ENCODE data around the gene MRAP2. TPM values are rescaled to one million over a fixed set of nuclear protein-coding genes. Genes with fewer than 3 reads are reported as not detected.
"Not testable (repeated sequence)": the region's sequence is repeated elsewhere in the genome, so short reads cannot be mapped to it uniquely, and the experiment has no call there.

MRAP2 gene
- polyA plus RNA-seq, 12 donors = 8.5 to 40.7 (median 26.3) TPM; not detected in 1

DNA sequence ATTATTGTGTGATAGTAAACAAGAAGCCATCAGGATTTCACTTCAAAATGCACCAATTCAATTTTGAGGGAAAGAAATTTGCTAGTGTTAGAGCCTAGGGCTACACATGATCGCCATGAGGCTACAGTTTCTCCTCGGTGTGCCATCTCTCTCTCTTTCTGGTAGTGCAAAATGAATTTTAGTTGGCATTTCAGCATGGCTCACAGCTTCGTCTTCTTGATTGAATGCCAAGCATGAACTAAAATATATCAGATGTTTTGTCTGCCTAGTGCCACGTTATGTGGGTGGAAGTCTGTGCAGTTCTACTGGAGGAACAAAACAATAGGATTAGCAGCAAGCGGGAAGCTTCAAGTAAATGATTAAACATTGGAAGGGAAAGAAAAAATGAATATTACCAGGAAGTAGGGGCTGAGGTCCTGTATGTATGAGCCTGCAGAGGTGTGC is 6.8 kb upstream of the MRAP2 start:
- no peak for DNase-seq

DNA sequence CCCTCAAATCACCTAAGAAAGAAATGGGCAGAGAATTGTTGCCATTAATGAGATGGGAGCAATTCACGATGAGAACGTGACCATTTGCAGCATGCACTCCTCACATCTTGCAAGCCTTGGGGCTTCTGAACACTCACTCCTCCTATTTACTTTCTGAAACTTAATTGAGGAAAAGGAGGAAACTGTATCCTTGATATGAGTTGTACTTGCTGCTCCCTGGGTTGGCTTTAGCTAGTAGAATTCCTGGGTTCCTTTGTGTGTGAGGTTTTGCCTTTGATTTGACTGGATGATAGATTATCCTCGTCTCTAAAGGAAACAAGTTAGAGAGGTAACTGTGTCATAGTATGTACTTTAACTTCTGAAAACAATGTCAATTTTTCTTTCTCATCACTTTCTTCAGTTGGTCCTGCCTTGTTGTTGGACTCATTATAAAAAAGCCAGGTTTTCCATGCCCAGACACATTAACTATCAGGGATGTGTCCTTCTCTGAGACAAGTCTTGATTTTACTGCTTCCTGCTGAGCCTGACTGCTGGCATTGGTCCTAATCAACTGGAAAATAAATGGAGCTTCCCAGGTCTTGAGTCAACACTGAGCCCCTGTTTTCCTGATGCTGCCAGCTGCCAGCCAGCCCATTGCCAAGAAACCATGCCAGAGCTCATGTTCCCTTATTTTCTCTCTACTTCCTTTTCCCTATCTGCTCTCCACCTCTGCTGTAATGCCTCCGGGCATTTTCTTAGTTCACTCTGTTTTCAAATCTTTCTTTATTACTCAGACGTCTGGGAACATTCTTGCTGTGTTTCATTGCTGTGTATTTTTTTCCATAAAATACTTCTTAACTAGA is 6.0 kb upstream of the MRAP2 start:
- peak; percentile 40 for DNase-seq

DNA sequence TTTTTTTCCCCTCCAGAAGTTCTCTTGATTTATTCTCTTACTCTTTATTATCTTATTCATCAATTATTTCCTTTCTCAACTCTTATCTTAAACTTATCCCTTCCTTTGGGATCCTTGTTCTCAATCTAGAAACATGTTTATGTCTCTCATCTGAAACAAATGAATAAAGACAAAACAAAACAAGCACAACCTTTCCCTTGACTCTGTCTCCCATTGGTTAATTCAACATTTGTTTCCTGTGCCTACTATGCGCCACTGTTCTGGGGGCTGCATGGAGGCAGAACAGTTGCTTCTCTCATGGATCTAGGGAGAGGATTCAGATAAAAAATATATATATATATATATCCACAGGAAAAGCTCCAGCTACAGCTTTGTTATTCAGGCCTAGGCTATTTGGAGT is 5.2 kb upstream of the MRAP2 start:
- no peak for DNase-seq

DNA sequence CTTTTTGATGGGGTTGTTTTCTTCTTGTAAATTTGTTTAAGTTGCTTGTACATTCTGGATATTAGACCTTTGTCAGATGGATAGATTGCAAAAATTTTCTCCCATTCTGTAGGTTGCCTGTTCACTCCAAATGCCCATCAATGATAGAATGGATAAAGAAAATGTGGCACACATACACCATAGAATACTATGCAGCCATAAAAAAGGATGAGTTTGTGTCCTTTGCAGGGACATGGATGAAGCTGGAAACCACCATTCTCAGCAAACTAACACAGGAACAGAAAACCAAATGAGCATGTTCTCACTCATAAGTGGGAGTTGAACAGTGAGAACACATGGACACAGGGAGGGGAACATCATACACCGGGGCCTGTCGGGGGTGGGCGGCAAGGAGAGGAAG is 1.6 kb upstream of the MRAP2 start:
- DNase-seq = not testable (repeated sequence)

DNA sequence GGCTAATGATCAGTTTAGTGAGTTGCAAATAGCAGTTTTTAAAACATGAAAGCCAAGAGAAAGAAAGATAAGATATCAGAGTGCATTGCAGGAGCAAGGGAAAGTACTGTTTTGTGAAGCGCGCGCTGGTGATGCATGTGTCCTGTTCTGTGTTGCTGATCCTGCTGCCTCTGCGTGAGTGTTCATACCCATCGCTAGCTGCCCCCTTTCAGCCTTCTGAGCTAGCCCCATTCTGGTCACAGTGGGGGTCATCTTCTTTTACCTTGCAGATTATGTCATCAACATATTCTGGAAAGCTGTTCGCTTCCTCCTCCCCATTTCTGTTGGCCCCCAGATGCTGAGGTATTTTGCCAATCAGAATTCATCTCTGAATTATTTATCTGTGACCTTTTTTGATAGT is 1.9 kb downstream of the MRAP2 start:
- no peak for DNase-seq

DNA sequence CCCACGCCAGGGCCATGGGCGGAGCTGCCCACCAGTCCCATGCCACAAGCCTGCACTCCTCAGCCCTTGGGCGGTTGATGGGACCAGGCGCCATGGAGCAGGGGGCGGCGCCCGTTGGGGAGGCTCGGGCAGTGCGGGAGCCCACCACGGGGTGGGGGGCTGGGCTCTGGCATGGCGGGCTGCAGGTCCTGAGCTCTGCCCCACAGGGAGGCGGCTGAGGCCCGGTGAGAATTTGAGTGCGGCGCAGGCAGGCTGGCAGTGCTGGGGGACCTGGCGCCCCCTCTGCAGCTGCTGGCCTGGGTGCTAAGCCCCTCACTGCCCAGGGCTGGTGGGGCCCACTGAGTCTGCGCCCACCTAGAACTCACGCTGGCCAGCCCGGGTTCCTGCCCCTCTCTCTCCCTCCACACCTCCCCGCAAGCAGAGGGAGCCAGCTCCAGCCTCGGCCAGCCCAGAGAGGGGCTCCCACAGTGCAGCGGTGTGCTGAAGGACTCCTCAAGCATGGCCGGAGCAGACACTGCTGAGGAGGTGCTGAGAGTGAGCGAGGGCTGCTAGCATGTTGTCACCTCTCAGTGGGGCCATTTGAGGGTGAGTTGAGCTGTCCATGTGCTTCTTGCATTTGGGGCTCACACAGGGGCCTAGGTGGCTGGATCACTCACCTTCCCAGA is 4.0 kb downstream of the MRAP2 start:
- DNase-seq = no peak

DNA sequence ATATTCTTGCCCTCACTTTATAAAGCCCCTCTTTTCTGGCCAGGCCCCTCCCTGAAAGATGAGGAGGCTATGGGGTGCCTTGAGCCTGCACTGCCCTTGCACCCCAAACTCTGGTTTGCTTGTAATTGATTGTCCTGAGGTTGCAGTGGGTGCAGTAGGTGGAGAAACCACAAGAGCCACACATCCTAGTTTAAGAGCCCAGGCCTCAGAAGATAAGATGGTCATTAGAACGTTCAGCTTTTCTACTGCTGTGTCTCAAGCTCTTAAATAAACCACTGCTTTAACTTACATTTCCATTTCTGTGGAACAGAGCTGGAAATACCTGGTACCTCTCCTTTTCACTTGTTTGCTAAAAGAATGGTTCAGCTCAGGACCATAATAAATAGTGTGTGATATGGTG is 9.0 kb downstream of the MRAP2 start:
- DNase-seq = no peak

DNA sequence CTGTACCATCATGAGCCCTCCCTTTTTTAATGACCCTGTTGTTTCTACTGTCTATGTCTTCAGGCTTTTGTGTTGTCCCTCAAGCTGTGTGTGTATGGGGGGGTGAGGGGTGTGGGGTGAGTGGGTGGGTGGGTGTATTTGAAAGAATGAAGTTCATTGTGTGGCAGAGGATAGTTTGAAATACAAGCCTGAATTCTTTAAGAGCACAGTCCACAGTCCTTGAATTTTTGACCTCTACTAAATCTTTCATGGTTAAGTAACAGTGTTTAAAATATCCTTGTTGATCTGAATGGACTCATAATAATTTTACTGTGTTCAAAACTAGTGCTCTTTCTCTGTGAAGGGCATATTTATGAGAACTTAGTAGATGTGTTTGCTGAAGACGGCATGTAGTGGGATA is 10.0 kb downstream of the MRAP2 start:
- no peak for DNase-seq

DNA sequence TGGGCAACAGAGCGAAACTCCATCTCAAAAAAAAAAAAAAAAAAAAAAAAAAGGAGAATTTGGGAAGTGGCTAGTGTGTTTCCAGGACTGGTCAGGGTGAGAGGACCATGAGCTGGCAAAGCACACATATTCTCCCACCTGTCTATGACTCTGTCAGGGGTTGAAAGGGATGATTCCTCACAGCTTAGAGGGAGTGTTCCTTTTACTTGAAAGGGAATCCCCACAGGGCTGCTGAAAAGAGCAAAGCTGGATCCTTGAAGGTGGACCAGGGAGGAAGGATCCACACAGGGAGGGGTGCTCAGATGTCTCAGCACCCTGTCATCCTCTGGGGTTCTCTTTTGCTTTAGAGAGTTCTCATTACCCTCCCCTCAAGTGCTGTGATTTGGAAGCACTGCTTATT is 13.2 kb downstream of the MRAP2 start:
- no peak for DNase-seq

DNA sequence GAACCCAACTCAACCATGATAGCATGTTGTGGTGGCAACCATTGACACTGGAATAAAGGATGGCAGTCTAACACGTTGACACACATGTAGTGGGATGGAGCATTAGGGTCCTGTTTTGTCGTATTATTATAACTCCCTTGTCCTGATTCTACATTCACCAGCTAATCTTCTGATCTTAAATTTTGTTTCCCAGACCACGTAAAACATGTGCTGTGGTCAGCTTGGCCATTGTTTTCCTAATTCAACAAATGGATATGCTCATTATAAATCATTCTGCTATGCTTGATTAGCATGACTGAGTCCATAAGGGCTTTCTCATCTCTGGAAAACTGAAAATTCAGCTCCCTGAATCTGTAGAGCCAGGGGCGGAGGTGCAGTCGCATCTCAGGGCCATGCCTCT is 15.0 kb downstream of the MRAP2 start:
- no peak for DNase-seq

DNA sequence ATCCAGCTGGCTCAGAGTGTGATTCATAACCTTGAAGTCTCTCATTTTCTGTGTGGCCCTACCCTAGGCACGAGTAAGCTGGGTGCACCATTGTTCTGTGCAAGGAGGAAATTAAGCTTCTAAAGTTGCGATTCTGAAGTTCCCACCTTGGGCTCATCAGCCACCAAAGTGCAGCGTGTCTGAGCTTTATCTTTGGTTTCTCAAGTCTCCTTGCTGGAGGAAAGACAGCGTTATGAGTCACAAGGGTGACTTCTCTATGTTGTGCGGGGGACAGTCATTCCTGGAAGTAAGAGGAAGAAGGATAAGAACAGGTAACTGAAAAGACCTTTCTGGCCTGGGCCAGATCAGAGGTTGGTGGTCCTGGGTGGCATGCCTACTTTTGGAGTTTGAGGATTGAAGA is 16.8 kb downstream of the MRAP2 start:
- no peak for DNase-seq

DNA sequence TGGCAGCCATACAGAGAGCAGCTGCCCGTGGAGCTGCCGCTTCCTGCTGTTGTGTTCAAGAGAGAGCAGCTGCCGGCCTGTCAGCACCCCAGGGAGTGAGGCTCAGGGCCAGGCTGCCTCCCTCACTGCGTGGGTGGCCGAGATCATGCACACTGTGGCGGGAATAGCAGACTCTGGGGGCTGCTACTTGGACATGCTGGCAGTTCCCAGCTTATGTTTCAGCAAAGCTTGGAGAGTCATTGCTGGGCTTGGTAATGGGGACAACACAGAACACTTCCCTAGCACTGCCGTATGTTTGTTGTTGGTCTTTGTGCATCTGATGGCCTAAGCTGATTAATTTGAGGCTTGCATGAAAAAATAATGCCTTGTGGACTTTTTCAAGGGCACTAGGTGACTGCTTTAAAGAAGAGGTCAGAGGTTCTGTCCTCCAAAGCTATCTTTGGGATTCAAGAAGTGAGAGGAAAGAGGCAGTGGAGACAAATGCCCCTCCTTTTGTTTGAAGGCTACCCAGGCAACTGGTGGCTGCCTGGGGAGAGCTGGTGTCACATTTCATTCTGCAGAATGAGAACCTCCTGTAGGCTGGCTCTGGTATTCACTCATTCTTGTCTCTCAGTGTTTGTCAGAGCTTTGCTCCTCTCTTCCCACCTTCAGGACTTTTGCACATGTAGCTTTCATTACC is 18.8 kb downstream of the MRAP2 start:
- peak; percentile 69 for DNase-seq

DNA sequence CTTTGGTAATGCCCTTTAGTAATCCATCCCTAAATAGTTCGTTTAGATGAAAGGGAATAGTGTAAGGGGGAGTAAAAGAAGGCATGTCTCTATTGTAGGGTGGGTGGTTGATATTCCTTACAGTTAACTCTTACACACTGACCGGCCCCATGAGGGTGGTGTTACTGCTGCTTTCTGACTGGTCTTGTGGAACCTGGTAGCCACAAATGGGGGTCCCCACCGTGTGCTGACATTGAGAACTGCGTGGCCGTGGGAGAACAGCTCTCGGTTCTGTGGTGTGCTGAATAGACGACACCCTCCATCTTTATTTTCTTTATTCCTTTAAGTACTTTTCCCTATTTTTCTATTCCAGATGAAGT is 19.3 kb downstream of the MRAP2 start:
- DNase-seq = no peak

DNA sequence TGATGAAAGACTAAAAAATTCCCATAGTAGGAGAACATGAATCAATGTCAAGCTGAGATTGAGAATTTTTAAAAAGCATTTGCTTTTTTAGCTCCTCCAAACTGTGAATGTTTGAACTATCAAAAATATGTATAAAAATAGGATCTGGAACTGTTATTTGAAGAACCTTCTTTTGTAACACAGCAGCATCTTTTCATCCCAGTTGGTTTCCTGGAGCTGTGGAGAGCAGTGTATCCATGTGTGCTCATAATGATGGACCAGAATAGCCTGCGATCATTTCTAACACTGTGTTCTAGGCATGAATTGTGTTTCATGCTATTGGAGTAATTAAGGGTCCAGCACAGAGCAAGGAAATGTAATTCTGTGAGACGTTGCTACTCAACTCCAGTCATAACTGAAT is 22.1 kb downstream of the MRAP2 start:
- no peak for DNase-seq

DNA sequence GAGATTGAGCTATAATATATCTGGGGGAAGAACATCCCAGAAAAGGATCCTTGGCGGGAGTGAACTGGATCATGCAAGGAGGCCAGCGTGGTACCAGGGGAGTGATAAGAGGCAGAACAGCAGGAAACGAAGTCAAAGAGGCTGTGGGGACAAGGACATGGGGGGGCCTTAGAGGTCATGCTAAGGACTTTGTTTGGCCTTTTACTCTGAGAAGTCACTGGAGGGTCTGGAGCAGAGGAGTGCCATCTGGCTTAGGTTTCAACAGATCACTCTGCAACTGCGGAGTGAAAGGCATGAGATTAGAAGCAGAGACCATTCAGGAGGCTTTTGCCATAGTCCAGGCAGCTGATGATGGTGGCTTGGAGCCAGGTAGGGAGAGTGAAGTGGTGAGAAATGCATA is 24.3 kb downstream of the MRAP2 start:
- DNase-seq = no peak

DNA sequence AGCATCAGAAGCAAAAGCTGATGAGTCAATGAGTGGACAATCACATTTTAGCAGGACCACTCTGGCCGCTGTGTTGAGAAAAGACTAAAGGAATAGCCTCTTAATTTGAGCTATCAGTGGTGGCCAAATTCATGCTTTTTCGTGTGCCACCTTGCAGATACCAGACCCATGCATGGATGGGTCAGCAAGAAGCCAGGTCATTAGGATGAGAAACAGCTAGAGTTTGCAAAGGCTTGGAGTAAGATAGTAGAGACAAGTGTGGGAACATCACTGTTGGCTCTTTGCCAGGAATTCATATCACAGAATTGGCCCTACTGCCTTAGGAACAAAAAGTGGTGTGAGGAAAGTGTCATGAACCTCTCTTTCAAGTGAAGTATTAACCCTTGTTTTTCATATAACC is 25.5 kb downstream of the MRAP2 start:
- no peak for DNase-seq

DNA sequence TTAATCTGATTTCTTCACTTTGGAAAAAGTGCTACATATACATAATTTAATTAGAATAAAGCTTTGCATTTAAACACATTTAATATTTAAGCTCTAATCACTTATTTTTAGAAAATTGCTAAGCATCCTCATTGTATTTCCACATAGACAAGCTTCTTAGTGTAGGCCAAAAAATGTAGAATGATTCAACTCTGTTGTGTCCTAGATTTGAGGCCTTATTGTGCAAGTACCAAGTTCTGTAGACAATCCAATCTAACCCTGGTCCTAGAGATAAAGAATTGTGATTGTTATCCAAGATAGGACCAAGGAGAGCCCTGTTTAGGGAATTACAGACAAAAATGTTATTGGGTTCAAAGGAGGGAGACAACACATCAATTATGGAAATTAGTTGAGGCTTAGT is 27.6 kb downstream of the MRAP2 start:
- no peak for DNase-seq

DNA sequence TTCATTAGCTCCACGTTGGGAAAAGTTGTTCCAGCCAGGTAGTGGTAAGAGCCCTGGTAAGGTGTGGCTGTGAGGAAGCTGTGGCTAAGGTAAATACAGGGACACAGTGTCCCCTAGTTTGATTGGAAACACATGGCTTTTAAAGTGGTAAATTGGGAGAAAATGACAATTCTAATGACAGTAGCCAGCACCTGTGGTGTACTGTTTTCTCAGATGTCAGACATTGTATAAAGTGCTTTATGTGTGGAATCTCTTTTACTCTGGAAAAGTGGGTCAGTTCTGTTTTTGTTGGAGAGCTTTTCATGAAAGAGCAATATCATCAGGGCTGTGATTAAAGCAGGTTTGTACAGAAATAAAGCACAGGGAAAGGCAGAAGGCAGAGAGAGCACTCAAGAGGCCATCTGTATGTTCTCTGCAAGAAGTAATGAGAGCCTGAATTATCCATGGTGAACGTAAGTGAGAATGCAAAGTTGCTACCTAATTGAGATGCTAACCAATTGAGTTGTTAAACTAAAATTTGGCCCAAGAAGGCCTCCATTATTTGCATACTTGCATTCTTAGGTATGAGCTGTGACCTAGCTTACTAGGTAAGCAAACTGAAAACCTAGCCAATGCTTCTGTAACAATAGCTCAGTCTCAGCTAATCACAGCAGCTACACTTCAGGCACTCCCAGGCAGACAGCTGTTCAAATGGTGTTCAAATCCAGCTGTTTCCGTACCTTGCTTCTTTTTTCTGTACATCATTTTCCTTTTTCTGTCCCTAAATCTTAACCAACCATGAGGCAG is 28.2 kb downstream of the MRAP2 start:
- no peak for DNase-seq

DNA sequence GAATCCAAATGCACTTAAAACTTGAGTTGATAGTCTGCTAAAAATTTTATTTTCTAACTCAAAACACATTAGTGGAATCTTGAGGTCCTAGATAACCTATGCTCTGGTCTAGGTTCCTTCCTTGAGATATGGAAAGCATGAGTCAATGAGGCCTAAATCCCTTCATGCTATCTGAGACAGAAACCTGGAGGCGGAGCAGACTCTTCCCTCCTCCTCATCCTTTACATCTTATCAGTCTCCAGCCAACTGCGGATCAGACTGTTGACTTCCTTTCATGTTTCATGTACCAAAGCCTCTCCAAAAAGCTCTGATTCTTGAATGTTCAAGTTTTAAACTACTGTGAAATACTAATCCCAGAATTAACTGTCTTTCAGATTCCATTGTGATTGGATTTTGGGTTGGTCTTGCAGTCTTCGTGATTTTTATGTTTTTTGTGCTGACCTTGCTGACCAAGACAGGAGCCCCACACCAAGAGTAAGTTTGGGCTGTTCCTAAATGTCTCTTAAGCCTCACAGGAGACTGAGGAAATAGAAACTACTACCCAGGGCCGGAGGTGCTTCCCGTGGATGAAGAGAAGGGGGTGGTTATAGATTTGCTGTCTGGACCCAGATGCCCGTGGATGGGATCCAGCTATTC is 29.1 kb downstream of the MRAP2 start:
- DNase-seq = no peak

DNA sequence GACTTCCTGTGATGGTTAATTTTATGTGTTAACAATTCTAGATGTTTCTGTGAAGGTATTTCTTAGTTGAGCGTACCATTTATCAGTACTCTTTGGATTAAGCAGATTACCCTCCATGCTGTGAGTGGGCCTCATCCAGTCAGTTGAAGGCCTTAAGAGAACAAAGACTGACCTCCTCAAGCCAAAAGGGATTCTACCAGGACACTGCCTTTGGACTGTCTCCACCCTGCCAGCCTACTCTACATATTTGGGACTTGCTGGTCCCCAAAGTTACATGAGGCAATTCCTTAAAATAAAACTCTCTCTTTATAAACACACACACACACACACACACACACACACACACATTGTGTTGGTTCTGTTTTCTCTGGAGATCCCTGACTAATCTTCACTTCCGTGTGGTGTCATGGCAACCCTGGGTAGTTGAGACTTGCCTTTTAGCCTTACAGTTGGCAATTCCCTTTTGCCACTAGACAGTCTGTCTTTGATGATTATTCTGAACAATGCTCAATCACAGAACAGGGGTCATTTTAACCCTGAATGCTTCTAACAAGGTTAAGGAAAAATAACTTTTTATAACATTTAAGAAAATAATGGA is 32.2 kb downstream of the MRAP2 start:
- no peak for DNase-seq

DNA sequence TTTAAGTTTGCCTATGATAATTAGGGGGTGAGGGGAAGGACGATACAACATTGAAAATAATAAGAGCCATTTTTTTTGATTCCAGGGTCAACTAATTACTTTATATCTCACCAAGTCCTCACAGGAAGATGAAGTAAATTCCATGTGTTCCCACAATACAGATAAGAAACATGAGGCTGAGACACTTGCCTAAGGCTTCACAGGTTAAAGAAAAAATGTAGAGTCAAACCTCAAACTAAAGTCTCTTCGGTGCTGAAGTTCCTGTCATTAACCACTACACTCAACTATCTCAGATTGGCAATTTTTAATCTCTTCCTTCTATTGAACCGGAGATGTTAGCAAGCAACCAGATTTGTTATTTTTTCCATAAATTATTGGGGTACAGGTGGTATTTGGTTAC is 33.0 kb downstream of the MRAP2 start:
- no peak for DNase-seq
